ENCODE data around the gene ARRDC1.

The ARRDC1 gene

GRCh38 chr9:137642892-137643291 lies 37.4 kb downstream of the ARRDC1 start:
- no peak for DNase-seq

GRCh38 chr9:137643921-137644320 lies 38.4 kb downstream of the ARRDC1 start:
- DNase-seq: no peak

GRCh38 chr9:137645211-137645610 lies 39.7 kb downstream of the ARRDC1 start:
- DNase-seq: no peak

GRCh38 chr9:137646341-137646740 lies 40.9 kb downstream of the ARRDC1 start:
- no peak for DNase-seq

GRCh38 chr9:137647096-137647714 lies 41.7 kb downstream of the ARRDC1 start:
- DNase-seq: no peak

GRCh38 chr9:137648396-137648795 lies 42.9 kb downstream of the ARRDC1 start:
- no peak for DNase-seq

GRCh38 chr9:137649553-137649952 lies 44.1 kb downstream of the ARRDC1 start:
- DNase-seq: no peak

- no peak for DNase-seq
Measured at GRCh38 chr9:137650259-137650658, 44.8 kb downstream of the ARRDC1 start.

- DNase-seq: no peak
Measured at GRCh38 chr9:137650779-137651178, 45.3 kb downstream of the ARRDC1 start.

- no peak for DNase-seq
Measured at GRCh38 chr9:137656416-137656815, 50.9 kb downstream of the ARRDC1 start.

- no peak for DNase-seq
Measured at GRCh38 chr9:137657606-137658005, 52.1 kb downstream of the ARRDC1 start.

- DNase-seq: no peak
Measured at GRCh38 chr9:137658781-137659180, 53.3 kb downstream of the ARRDC1 start.

- DNase-seq: no peak
Measured at GRCh38 chr9:137660144-137660543, 54.7 kb downstream of the ARRDC1 start.

- DNase-seq: no peak
Measured at GRCh38 chr9:137663584-137663983, 58.1 kb downstream of the ARRDC1 start.

GRCh38 chr9:137664676-137665075 lies 59.2 kb downstream of the ARRDC1 start:
- no peak for DNase-seq

Measured in NCI-H748 treated with DMSO at 0.1 percent for 48 hours (cell line).